ENCODE results near the gene SCYL1. TPM values are rescaled to one million over a fixed set of nuclear protein-coding genes. Genes with fewer than 3 reads are reported as not detected.

SCYL1 gene
- total RNA-seq, 1 experiment from 2014 or later: 104 TPM

DNA sequence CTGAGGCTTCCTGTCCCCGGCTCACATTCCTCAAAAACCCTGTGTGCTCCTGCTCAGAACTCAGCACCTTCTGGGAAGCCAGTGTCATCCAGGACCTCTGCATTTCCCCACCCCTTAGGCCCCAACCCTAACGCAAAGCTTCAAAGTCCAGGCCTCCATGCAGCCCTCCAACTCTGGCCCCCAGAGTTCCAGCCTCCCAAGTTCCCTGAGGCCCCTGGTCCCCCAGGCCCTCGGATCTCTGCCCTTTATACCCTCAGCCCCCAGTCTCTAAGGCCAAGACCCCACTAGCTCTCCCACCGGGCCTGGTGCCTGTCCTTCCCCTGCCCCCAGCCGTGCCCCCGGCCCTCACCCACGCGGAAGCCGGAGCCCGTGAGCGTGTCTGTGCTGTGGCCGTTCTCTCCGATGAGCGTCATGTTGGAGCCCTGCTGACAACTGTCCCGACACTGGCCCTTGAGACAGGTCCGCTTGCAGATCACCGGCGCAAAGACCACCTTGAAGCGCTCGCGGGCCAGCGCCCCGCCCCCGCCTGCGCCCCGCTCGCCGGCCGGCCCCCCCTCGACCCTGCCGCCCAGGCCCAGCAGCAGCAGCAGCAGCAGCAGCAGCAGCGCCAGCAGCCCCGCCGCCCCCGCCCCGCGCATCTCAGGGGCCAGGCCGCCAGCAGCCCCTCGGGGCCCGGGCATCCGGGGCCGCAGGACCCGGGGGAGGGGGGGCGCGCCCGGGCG, 32.6 kb downstream of the SCYL1 start:
- ChIA-PET CTCF (interaction anchor here (1.7 kb wide), 1 partner anchor 17 kb away, joined by 14 read pairs; no protein-coding TSS in a partner anchor), RAD21 (ENCODE audit: low non-redundant PET in 1 of 2, low total read pairs in 2 of 2, uncharacterized antibody in 2 of 2, unreplicated experiment in 2 of 2) (interaction anchor here in 1 of 2 experiments (1.2 kb wide), 1 partner anchor 15 kb away, joined by 3 read pairs; the partner anchor contains the start of gene FAM89B), POLR2A (interaction anchor here (0.7 to 1.0 kb wide), 3 partner anchors 9 to 15 kb away, joined by 3 to 4 read pairs (median 4); partner anchors contain the start of gene FAM89B)
- peak overlapping the region; percentile 99 for H3K27ac ChIP-seq (ENCODE audit: low read depth, low read length)
- H3K36me3 ChIP-seq (ENCODE audit: control insufficient read depth in 1 of 2, insufficient read depth in 2 of 2, low read length in 2 of 2): 0 out of 4 replicates have a peak, but pooled peaks cover 0 to 2% of the 10 kb centered on the region in 2 experiments
- TF ChIP-seq JUND (IDR thresholded peaks at IDR 0.05) (no peak), EZH2phosphoT487 (IDR thresholded peaks at IDR 0.05; ENCODE audit: borderline replicate concordance) (no peak), REST (IDR thresholded peaks at IDR 0.05; ENCODE audit: low read depth) (no peak), ELF1 (IDR thresholded peaks at IDR 0.05; ENCODE audit: borderline replicate concordance, low read depth) (no peak), ATF3 (IDR thresholded peaks at IDR 0.05) (no peak), CEBPB (IDR thresholded peaks at IDR 0.05; ENCODE audit: low read depth) (no peak), EZH2 (IDR thresholded peaks at IDR 0.05) (no peak), ZFX (IDR thresholded peaks at IDR 0.05) (no peak; the same call in 1 of the 2 replicates), SRF (IDR thresholded peaks at IDR 0.05; ENCODE audit: low read depth) (no peak), TCF7L2 (IDR thresholded peaks at IDR 0.05; ENCODE audit: borderline replicate concordance, extremely low read depth, insufficient read depth, insufficient read length) (no peak)
- intact Hi-C loops (cut with micrococcal nuclease): no loop called here
- no peak overlapping the region for H2AFZ ChIP-seq (ENCODE audit: low read depth, low read length, poor library complexity, severe bottlenecking)
- no peaks in the 10 kb centered on the region for H3K9me2 ChIP-seq (ENCODE audit: insufficient read depth)
- ATAC-seq (no peak), DNase-seq (ENCODE audit: low read depth, low spot score) (no peak)
- peaks cover 28% of the 10 kb centered on the region for H3K79me2 ChIP-seq (ENCODE audit: insufficient read depth, low read length)
- H3K4me2 ChIP-seq (ENCODE audit: low read length): peak overlapping the region; percentile 96
- H3K9ac ChIP-seq (ENCODE audit: low read length): peak overlapping the region; percentile 83
- BruUV-seq (replicated peaks): no TSS peak
- H4K20me1 ChIP-seq (ENCODE audit: insufficient read depth): no peaks in the 10 kb centered on the region
- peak overlapping the region; percentile 64 to 68 for H3K4me3 ChIP-seq (replicated peaks in 1 of 2; ENCODE audit: low read depth in 1 of 2, low read length in 2 of 2)
- no peaks in the 10 kb centered on the region for H3K27me3 ChIP-seq (ENCODE audit: insufficient read depth, low read length)
- no peaks in the 10 kb centered on the region for H3K9me3 ChIP-seq (ENCODE audit: control insufficient read depth in 1 of 2, insufficient read depth in 1 of 2, low read depth in 1 of 2, low read length in 2 of 2)
- peaks cover 80 to 94% of the 10 kb centered on the region in 2 experiments for H3K4me1 ChIP-seq (ENCODE audit: control insufficient read depth in 1 of 2, insufficient read depth in 2 of 2, low read length in 2 of 2)
